VCaP (cell line): Measurements from ENCODE around the gene NACA.

Source experiments
- H3K27ac ChIP-seq: fragments of 450-650 bp; 2 replicates; pipeline ENCODE4 v1.5.1; 2017
- CTCF ChIP-seq: fragments of 450-650 bp; conservative IDR thresholded peaks from 2 replicates; pipeline ENCODE4 v1.5.1; 2017; ENCODE audit warnings: mild to moderate bottlenecking, moderate library complexity

Gene NACA

GRCh38 chr12:56722832-56723231 is 2.3 kb downstream of the NACA start:
- H3K27ac ChIP-seq = peak overlapping the region; percentile 99
- TF ChIP-seq CTCF = no peak

- TF ChIP-seq CTCF = no peak
- H3K27ac ChIP-seq = peak overlapping the region; percentile 99
These were observed 3.4 kb downstream of the NACA start for GRCh38 chr12:56721721-56722120.

GRCh38 chr12:56721216-56721615 is 3.9 kb downstream of the NACA start:
- no peak for TF ChIP-seq CTCF

GRCh38 chr12:56720731-56721151 is 4.4 kb downstream of the NACA start:
- H3K27ac ChIP-seq = peak overlapping the region; percentile 99; the same call in 1 of the 2 replicates
- TF ChIP-seq CTCF = no peak

More at GRCh38 chr12:56721216-56721615, 3.9 kb downstream of the NACA start:
- peak overlapping the region; percentile 99 for H3K27ac ChIP-seq

- no peak overlapping the region for H3K27ac ChIP-seq
- no peak for TF ChIP-seq CTCF
These were observed 6.0 kb downstream of the NACA start for GRCh38 chr12:56719056-56719455.

- no peak overlapping the region for H3K27ac ChIP-seq
- TF ChIP-seq CTCF = no peak
These were observed 6.5 kb downstream of the NACA start for GRCh38 chr12:56718636-56719035.

GRCh38 chr12:56718149-56718548 is 7.0 kb downstream of the NACA start:
- TF ChIP-seq CTCF = no peak
- no peak overlapping the region for H3K27ac ChIP-seq
